Caco-2 (cell line): ENCODE data around the gene KRT16. TPM values are rescaled to one million over a fixed set of nuclear protein-coding genes. Genes with fewer than 3 reads are reported as not detected.

ENCODE experiments used
- BruUV-seq: library from RNA; stranded (reverse); fragments of 400-500 nt; replicated peaks from 2 replicates; lab custom pipeline; 2021; lab: Mats Ljungman, UMichigan
- CTCF ChIA-PET: fragments of 300-600 bp; sonication (Branson Sonifier 250); formaldehyde crosslinking; loops from one replicate; lab custom pipeline; 2022; ENCODE audit warnings: antibody characterized with exemption; lab: Charles Lee
- POLR2A ChIA-PET: fragments of 300-600 bp; sonication (Branson Sonifier 250); formaldehyde crosslinking; loops from one replicate; lab custom pipeline; 2022; ENCODE audit warnings: antibody characterized with exemption; lab: Charles Lee
- DNase-seq, 2 experiments: peaks; one replicate each; pipeline versions ENCODE4 v3.0.0 to v3.0.0-alpha.2; 2020 to 2022
- H3K27me3 ChIP-seq: replicated peaks from 2 replicates; pipeline ENCODE4 v1.6.0; 2011; ENCODE audit warnings: low read length; ENCODE audit not compliant: control insufficient read depth, insufficient read depth
- H3K36me3 ChIP-seq: 2 replicates; pipeline ENCODE4 v1.5.1; 2011; ENCODE audit warnings: low read length; ENCODE audit not compliant: control insufficient read depth, insufficient read depth
- H3K4me1 ChIP-seq: fragments of 250-450 bp; sonication (Bioruptor Pico); 2 replicates; pipeline ENCODE4 v1.5.1; 2020; ENCODE audit warnings: mild to moderate bottlenecking
- H3K4me3 ChIP-seq: 2 replicates; pipeline ENCODE4 v1.5.1; 2011; ENCODE audit warnings: low read depth, mild to moderate bottlenecking, control low read depth, low read length
- H3K9me3 ChIP-seq: fragments of 250-450 bp; sonication (Bioruptor Pico); 2 replicates; pipeline ENCODE4 v1.5.1; 2020; ENCODE audit warnings: mild to moderate bottlenecking, moderate library complexity
- H3K27ac Mint-ChIP-seq: one replicate; pipeline ENCODE4 v1.8.0; 2022; ENCODE audit warnings: mixed read lengths; ENCODE audit not compliant: unreplicated experiment
- H3K27me3 Mint-ChIP-seq: one replicate; pipeline ENCODE4 v1.8.0; 2022; ENCODE audit warnings: mixed read lengths; ENCODE audit not compliant: insufficient read depth, unreplicated experiment
- H3K36me3 Mint-ChIP-seq: one replicate; pipeline ENCODE4 v1.8.0; 2022; ENCODE audit warnings: mild to moderate bottlenecking, mixed read lengths; ENCODE audit not compliant: insufficient read depth, unreplicated experiment
- H3K4me1 Mint-ChIP-seq: one replicate; pipeline ENCODE4 v1.8.0; 2022; ENCODE audit warnings: low read depth, mixed read lengths; ENCODE audit not compliant: unreplicated experiment
- H3K4me3 Mint-ChIP-seq: one replicate; pipeline ENCODE4 v1.8.0; 2022; ENCODE audit warnings: mild to moderate bottlenecking, moderate library complexity, mixed read lengths; ENCODE audit not compliant: unreplicated experiment
- H3K9me3 Mint-ChIP-seq: one replicate; pipeline ENCODE4 v1.8.0; 2022; ENCODE audit warnings: mixed read lengths; ENCODE audit not compliant: unreplicated experiment
- intact Hi-C: fragments of 100-400 bp; cut with micrococcal nuclease; formaldehyde crosslinking; loops from one replicate; pipeline ENCODE4 v1.10.0; 2022; ENCODE audit not compliant: unreplicated experiment
- total RNA-seq: library from RNA; stranded (reverse); gene quantifications from 2 replicates; pipeline ENCODE4 v1.2.3, GENCODE V29; 2022
- TF ChIP-seq, protein P1 (sequence below), 2 experiments: fragments of 200-600 bp in 1 of 2; IDR thresholded peaks; 1 replicate in 1 of 2; 2 replicates in 1 of 2; pipeline versions ENCODE4 v1.5.1 to v1.8.0; 2011 to 2022; ENCODE audit warnings: antibody characterized with exemption in 1 of 2, control low read depth in 1 of 2, inconsistent platforms in 1 of 2, low read depth in 1 of 2, low read length in 1 of 2, mild to moderate bottlenecking in 1 of 2, moderate library complexity in 1 of 2; ENCODE audit not compliant: insufficient read depth in 1 of 2, severe bottlenecking in 1 of 2, unreplicated experiment in 1 of 2

KRT16 gene
- total RNA-seq, 1 experiment from 2014 or later: not detected

DNA sequence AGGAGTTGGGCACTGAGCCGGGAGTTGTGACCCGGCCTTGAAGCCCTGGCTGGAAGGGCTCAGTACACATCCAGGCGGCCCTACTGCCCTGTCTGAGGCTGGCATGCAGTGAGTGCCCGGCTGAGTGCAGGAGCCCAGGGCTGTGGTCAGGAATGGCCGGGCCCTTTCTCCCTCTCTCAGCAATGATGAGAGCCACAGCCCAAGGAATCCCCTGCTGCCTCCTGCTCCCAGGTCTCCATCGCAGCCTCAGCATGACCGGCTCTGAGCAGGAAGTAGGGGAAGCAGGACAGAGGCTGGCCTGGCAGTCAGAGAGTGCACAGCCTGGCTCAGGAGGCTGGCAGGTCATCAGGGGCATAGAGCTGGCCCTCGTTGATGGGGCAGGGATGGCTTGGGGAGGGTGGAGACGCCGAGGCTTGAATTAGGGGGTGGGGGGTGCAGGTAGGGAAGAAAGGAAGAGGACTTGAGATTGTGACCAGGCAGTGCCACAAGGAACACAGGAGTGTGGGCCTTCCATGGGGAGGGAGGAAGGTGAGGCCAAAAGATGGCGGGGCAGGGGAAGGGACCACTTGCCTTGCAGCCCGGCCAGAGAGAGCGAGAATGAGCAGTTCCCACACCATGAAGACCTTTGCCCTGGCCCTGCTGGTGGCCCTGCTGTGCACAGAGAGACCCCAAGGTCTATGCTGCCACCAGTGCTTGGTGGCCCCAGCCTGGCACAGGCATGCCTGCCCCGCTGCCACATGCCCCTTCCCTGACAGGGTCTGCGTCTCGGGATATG, 43.9 kb upstream of the KRT16 start:
- POLR2A ChIA-PET: no interaction called here
- Histone ChIP-seq H3K27me3 (no peaks in the 10 kb centered on the region), H3K9me3 (no peaks in the 10 kb centered on the region), H3K4me1 (peaks cover 31% of the 10 kb centered on the region), H3K4me3 (no peak overlapping the region), H3K36me3 (no peaks in the 10 kb centered on the region)
- CTCF ChIA-PET: no interaction called here
- H3K36me3 Mint-ChIP-seq: peaks cover 6% of the 10 kb centered on the region
- DNase-seq: no peak
- intact Hi-C loops: no loop called here
- no peaks in the 10 kb centered on the region for H3K27me3 Mint-ChIP-seq
- H3K27ac Mint-ChIP-seq: no peak overlapping the region
- no peak overlapping the region for H3K4me3 Mint-ChIP-seq
- H3K4me1 Mint-ChIP-seq: peaks cover 7% of the 10 kb centered on the region
- no TSS peak for BruUV-seq
- TF ChIP-seq, protein P1, sequence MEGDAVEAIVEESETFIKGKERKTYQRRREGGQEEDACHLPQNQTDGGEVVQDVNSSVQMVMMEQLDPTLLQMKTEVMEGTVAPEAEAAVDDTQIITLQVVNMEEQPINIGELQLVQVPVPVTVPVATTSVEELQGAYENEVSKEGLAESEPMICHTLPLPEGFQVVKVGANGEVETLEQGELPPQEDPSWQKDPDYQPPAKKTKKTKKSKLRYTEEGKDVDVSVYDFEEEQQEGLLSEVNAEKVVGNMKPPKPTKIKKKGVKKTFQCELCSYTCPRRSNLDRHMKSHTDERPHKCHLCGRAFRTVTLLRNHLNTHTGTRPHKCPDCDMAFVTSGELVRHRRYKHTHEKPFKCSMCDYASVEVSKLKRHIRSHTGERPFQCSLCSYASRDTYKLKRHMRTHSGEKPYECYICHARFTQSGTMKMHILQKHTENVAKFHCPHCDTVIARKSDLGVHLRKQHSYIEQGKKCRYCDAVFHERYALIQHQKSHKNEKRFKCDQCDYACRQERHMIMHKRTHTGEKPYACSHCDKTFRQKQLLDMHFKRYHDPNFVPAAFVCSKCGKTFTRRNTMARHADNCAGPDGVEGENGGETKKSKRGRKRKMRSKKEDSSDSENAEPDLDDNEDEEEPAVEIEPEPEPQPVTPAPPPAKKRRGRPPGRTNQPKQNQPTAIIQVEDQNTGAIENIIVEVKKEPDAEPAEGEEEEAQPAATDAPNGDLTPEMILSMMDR (IDR thresholded peaks at IDR 0.05; ENCODE audit: insufficient read depth in 1 of 2, low read depth in 1 of 2, low read length in 1 of 2, severe bottlenecking in 1 of 2, unreplicated experiment in 1 of 2): no peak
- H3K9me3 Mint-ChIP-seq: no peaks in the 10 kb centered on the region

DNA sequence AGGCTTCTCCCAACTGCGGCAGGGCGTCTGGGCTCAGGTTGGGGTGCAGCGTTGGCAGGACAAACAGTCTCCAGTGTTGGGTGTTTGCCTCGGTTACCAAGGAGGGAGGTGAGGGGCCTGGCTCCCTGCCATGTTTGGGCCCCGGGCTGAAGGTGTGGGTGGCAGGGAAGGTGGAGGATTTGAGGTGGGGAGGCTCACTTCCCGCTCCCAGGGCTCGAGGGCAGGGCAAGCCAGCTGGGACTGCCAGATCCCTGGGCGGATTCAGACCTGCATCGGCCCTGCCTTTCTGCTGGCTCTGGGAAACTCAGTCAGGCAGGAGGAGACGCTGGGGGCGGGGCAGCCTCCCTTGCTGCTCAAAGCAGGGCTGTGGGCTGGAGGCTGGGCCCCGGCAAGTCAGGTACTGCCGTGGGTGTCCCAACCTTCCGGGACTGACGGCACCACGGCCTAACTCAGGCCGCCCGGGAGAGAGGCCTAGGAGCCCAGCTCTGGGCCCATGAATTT, 43.1 kb upstream of the KRT16 start:
- no peaks in the 10 kb centered on the region for H3K27me3 ChIP-seq
- ChIA-PET POLR2A (no interaction called here), CTCF (no interaction called here)
- H3K27me3 Mint-ChIP-seq: no peaks in the 10 kb centered on the region
- TF ChIP-seq, protein P1 (IDR thresholded peaks at IDR 0.05; ENCODE audit: insufficient read depth in 1 of 2, low read depth in 1 of 2, low read length in 1 of 2, severe bottlenecking in 1 of 2, unreplicated experiment in 1 of 2): no peak
- H3K4me1 Mint-ChIP-seq: peaks cover 7% of the 10 kb centered on the region
- peaks cover 35% of the 10 kb centered on the region for H3K4me1 ChIP-seq
- H3K4me3 Mint-ChIP-seq: no peak overlapping the region
- no peak overlapping the region for H3K4me3 ChIP-seq
- intact Hi-C loops: no loop called here
- BruUV-seq: no TSS peak
- no peaks in the 10 kb centered on the region for H3K9me3 ChIP-seq
- peak overlapping the region; percentile 68 for H3K27ac Mint-ChIP-seq
- no peaks in the 10 kb centered on the region for H3K36me3 ChIP-seq
- DNase-seq: peak in 1 of 2 experiments; percentile 71
- H3K36me3 Mint-ChIP-seq: peaks cover 4% of the 10 kb centered on the region
- no peaks in the 10 kb centered on the region for H3K9me3 Mint-ChIP-seq

DNA sequence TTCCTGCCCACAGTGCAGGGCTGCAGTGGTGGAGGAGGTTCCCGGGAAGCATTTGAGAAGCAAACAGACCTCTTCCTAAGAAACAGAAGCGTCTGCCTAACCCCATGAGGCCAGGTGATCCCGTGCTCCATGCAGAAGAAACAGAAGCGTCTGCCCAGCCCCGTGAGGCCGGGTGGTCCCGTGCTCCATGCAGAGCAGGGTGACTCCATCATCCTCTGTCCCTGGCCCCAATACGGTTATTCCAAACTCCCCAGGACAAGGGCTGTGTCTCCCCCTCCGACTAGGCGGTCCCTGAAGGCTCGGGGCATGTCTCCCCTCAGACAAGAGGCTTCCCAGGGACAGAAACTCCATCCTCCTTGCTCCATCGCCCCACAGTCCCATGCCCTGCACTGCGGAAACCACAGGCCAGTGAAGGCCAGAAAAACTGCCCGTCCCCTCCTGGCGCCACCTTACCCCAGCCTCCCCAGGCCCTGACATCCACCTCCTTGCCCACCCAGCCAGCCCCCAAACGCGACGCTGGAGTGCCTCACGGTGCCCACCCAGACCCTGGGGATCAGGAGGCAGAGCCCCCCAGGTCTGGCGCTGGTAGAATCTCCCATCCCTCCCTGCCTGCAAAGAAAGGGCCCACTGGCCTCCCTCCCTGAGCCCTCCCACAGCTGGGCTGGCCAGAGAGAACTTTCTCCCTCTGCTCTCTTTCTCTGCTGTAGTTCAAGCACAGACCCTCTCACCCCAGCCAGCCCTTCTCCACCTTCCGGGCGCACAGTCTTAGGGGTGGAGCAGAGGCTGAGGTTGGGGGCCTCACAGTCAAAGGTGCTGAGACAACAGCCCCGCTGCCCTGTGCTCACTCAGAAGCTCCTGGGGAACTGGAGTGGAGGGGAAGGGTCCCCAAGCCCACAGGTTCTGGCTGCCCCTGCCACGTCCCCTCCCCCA, 42.4 kb upstream of the KRT16 start:
- no peak for DNase-seq
- ChIA-PET CTCF (interaction anchor here (0.8 to 2.0 kb wide), 4 partner anchors 9 to 119 kb away, joined by 3 to 24 read pairs (median 8); no protein-coding TSS in a partner anchor), POLR2A (interaction anchor here (1.0 kb wide), 1 partner anchor 127 kb away, joined by 3 read pairs; the partner anchor contains the start of gene KRT19)
- peaks cover 7% of the 10 kb centered on the region for H3K4me1 Mint-ChIP-seq
- no peaks in the 10 kb centered on the region for H3K9me3 Mint-ChIP-seq
- Histone ChIP-seq H3K4me3 (no peak overlapping the region), H3K27me3 (no peaks in the 10 kb centered on the region), H3K9me3 (no peaks in the 10 kb centered on the region), H3K4me1 (peaks cover 35% of the 10 kb centered on the region), H3K36me3 (no peaks in the 10 kb centered on the region)
- peak overlapping the region; percentile 68 for H3K27ac Mint-ChIP-seq
- no peaks in the 10 kb centered on the region for H3K27me3 Mint-ChIP-seq
- H3K36me3 Mint-ChIP-seq: no peaks in the 10 kb centered on the region
- TF ChIP-seq, protein P1 (IDR thresholded peaks at IDR 0.05; ENCODE audit: insufficient read depth in 1 of 2, low read depth in 1 of 2, low read length in 1 of 2, severe bottlenecking in 1 of 2, unreplicated experiment in 1 of 2): no peak
- no peak overlapping the region for H3K4me3 Mint-ChIP-seq
- BruUV-seq: no TSS peak
- intact Hi-C loops: no loop called here
